IPS DF 6.9 (cell line): ENCODE measurements around the gene TRIM37.
A peak's percentile ranks its signal among the peaks of the same experiment; 100 is the strongest.
"Not testable (repeated sequence)": the region's sequence is repeated elsewhere in the genome, so short reads cannot be mapped to it uniquely, and the experiment has no call there.

Source experiments
- DNase-seq: peaks from one replicate; pipeline ENCODE4 v3.0.0-alpha.2; 2013; ENCODE audit warnings: low read depth, low spot score
- H3K27ac ChIP-seq: one replicate; pipeline ENCODE4 v1.5.1; 2013; ENCODE audit warnings: low read length, control low read depth
- H3K27me3 ChIP-seq: 2 replicates; pipeline ENCODE4 v1.6.1; 2013; ENCODE audit warnings: mild to moderate bottlenecking, low read length; ENCODE audit not compliant: control insufficient read depth, insufficient read depth
- H3K36me3 ChIP-seq: 2 replicates; pipeline ENCODE4 v1.6.1; 2013; ENCODE audit warnings: low read length; ENCODE audit not compliant: control insufficient read depth, insufficient read depth
- H3K4me1 ChIP-seq: 2 replicates; pipeline ENCODE4 v1.6.1; 2013; ENCODE audit warnings: low read length; ENCODE audit not compliant: control insufficient read depth, insufficient read depth
- H3K4me3 ChIP-seq: 2 replicates; pipeline ENCODE4 v1.5.1; 2013; ENCODE audit warnings: mild to moderate bottlenecking, low read length
- H3K9me3 ChIP-seq: 2 replicates; pipeline ENCODE4 v1.6.1; 2013; ENCODE audit warnings: low read length, inconsistent platforms; ENCODE audit not compliant: control insufficient read depth, insufficient read depth
- WGBS: extraction: QIAGEN DNeasy Blood & Tissue Kit; methylation state at CpG from one replicate; pipeline ENCODE4 v1.1.7; 2013; ENCODE audit warnings: mixed read lengths, missing lambda C conversion rate; ENCODE audit not compliant: insufficient read length, insufficient coverage; 5-methylcytosine and 5-hydroxymethylcytosine counted together

TRIM37 gene

DNA sequence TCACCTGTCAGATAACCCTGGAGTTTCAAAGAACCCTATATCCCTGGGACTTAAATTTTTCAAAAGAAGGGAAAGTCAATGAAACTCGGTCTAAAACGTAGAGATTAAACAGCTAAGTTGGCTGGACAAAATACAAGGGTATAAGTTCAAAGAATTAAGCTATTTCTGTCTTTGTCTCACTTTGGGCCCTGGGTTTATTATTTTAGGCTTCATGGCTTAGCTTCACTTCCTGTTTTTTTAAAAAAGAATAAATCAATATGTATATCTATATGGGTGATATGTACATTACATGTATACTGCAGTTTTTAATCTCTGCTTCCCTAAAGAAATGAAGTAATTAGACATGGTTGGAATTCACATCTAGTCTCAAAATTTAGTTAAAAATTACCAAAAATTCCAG is 132.3 kb downstream of the TRIM37 start:
- Histone ChIP-seq H3K27ac (no peak overlapping the region), H3K27me3 (no peaks in the 10 kb centered on the region), H3K9me3 (no peaks in the 10 kb centered on the region), H3K36me3 (no peaks in the 10 kb centered on the region), H3K4me1 (no peaks in the 10 kb centered on the region; the same call in 1 of the 2 replicates), H3K4me3 (no peak overlapping the region)
- no CpG with 5 or more reads among the region's 2 CpGs for WGBS
- DNase-seq = no peak

DNA sequence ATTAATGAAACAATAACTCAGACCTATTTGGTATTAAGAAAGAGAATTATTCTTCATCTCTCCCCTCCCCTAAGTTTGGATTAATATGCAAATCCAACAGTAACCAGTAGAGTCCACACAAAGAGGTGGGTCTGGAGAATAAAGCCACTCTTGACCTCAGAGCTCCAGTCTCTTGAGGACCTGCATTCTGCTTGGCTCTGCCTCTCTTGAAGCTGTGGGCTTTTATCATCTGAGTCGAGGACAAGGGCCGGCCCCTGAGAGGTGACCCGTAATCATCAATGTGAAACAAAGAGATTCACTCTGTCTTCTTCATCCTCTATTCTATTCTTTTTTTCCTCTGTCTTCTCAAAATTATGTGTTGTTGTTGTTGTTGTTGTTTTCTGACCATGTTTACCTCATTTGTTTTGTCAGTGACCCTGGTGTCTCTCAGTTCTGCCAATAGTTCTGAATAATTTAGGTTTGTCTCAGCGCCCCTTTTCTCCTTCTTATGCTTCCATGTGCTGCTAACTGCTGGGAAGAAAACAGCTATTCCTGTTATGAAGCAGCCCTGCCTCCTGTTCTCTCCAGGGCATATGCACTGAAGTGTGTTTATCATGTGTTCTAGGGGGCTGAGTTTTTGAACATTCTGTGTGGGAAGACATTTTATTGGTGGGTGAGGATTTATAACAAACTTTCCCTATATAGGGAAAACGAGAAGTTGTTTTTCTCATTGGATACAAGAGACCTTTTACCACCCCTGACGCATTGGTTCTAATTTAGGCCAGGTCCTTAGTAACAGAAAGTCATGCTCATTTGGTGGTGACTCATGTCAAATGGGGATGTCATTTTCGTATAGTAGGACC is 135.8 kb downstream of the TRIM37 start:
- no peak for DNase-seq
- Histone ChIP-seq H3K4me3 (no peak overlapping the region), H3K9me3 (no peaks in the 10 kb centered on the region), H3K4me1 (no peaks in the 10 kb centered on the region; the same call in 1 of the 2 replicates), H3K27me3 (no peaks in the 10 kb centered on the region), H3K27ac (no peak overlapping the region), H3K36me3 (no peaks in the 10 kb centered on the region)
- no CpG with 5 or more reads among the region's 7 CpGs for WGBS

DNA sequence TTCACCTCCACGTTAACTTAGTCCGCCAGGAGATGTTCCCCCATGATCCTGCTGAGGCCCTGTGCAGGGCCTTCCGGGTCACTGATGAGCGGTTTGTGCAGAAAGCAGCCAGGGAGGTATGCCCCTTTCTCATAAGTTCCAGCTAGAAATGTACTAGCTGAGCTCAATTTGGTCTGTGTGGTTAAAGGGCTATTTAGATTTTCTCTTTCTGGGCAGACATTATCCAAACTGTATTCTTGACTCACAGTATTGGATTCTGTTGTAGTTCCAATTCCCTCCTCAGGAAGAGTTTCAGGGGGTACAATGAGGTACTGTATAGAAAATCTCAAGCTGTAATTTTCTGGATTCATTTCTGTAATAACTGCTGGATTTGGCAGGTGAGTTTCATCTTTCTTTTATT is 137.1 kb downstream of the TRIM37 start:
- Histone ChIP-seq H3K4me1 (no peaks in the 10 kb centered on the region; the same call in 1 of the 2 replicates), H3K27me3 (no peaks in the 10 kb centered on the region), H3K4me3 (no peak overlapping the region), H3K27ac (no peak overlapping the region), H3K9me3 (no peaks in the 10 kb centered on the region), H3K36me3 (no peaks in the 10 kb centered on the region)
- WGBS = no CpG with 5 or more reads among the region's 4 CpGs
- DNase-seq = no peak

GRCh38 chr17:58969156-58969555 is 137.5 kb downstream of the TRIM37 start:
- no peak overlapping the region for H3K4me3 ChIP-seq
- no peaks in the 10 kb centered on the region for H3K36me3 ChIP-seq
- no peaks in the 10 kb centered on the region for H3K27me3 ChIP-seq
- no peaks in the 10 kb centered on the region for H3K9me3 ChIP-seq
- WGBS = no CpG with 5 or more reads among the region's 1 CpG
- no peaks in the 10 kb centered on the region; the same call in 1 of the 2 replicates for H3K4me1 ChIP-seq
- no peak for DNase-seq
- no peak overlapping the region for H3K27ac ChIP-seq

- no peak overlapping the region for H3K27ac ChIP-seq
- no peaks in the 10 kb centered on the region for H3K9me3 ChIP-seq
- WGBS = no CpG with 5 or more reads among the region's 4 CpGs
- H3K36me3 ChIP-seq = no peaks in the 10 kb centered on the region
- H3K27me3 ChIP-seq = no peaks in the 10 kb centered on the region
- no peak for DNase-seq
- no peak overlapping the region for H3K4me3 ChIP-seq
- H3K4me1 ChIP-seq = no peaks in the 10 kb centered on the region; the same call in 1 of the 2 replicates
Measured at GRCh38 chr17:58968426-58969061, 138.1 kb downstream of the TRIM37 start.

- WGBS = no CpG with 5 or more reads among the region's 3 CpGs
- Histone ChIP-seq H3K27ac (no peak overlapping the region), H3K4me1 (no peaks in the 10 kb centered on the region; the same call in 1 of the 2 replicates), H3K27me3 (no peaks in the 10 kb centered on the region), H3K9me3 (no peaks in the 10 kb centered on the region), H3K4me3 (no peak overlapping the region), H3K36me3 (no peaks in the 10 kb centered on the region)
- DNase-seq = no peak
Measured at GRCh38 chr17:58966208-58966607, 140.5 kb downstream of the TRIM37 start.

- no peaks in the 10 kb centered on the region for H3K9me3 ChIP-seq
- H3K36me3 ChIP-seq = no peaks in the 10 kb centered on the region
- no peaks in the 10 kb centered on the region; the same call in 1 of the 2 replicates for H3K4me1 ChIP-seq
- no CpG with 5 or more reads among the region's 3 CpGs for WGBS
- H3K4me3 ChIP-seq = no peak overlapping the region
- no peak overlapping the region for H3K27ac ChIP-seq
- H3K27me3 ChIP-seq = no peaks in the 10 kb centered on the region
- no peak for DNase-seq
Measured at GRCh38 chr17:58965221-58965620, 141.5 kb downstream of the TRIM37 start.

- Histone ChIP-seq H3K27me3 (no peaks in the 10 kb centered on the region), H3K27ac (no peak overlapping the region), H3K4me1 (no peaks in the 10 kb centered on the region), H3K4me3 (no peak overlapping the region), H3K9me3 (no peaks in the 10 kb centered on the region), H3K36me3 (no peaks in the 10 kb centered on the region)
- peak; percentile 13 for DNase-seq
Measured at GRCh38 chr17:58960068-58960467, 146.6 kb downstream of the TRIM37 start.

DNA sequence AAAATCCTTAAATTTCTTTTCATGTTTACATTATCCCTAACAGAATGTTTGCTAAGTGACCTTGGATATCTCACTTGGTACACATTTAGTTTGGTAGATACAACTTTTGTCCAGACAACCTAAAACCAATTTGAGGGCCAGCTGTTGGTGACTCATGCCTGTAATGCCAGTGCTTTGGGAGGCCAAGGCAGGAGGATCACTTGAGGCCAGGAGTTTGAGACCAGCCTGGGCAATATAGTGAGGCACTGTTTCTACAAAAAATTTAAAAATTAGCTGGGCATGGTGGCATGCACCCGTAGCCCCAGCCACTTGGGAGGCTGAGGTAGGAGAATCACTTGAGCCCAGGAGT is 149.0 kb downstream of the TRIM37 start:
- not testable (repeated sequence) for H3K36me3 ChIP-seq, H3K9me3 ChIP-seq, H3K27me3 ChIP-seq, H3K27ac ChIP-seq, H3K4me3 ChIP-seq, H3K4me1 ChIP-seq, DNase-seq
- no CpG with 5 or more reads among the region's 1 CpG for WGBS

- Histone ChIP-seq H3K27me3 (no peaks in the 10 kb centered on the region), H3K4me3 (no peak overlapping the region), H3K4me1 (no peaks in the 10 kb centered on the region), H3K27ac (no peak overlapping the region), H3K36me3 (no peaks in the 10 kb centered on the region), H3K9me3 (no peaks in the 10 kb centered on the region)
- WGBS = no CpG with 5 or more reads among the region's 2 CpGs
- DNase-seq = no peak
Measured at GRCh38 chr17:58956997-58957724, 149.5 kb downstream of the TRIM37 start.
